HG03378 (cell line): ENCODE data around the gene NDUFB10.
"Not testable (repeated sequence)": the region's sequence is repeated elsewhere in the genome, so short reads cannot be mapped to it uniquely, and the experiment has no call there.

Source experiments
- ATAC-seq: cut with Tn5 transposase; IDR thresholded peaks from one replicate; pipeline ENCODE4 v1.9.1; 2021; ENCODE audit warnings: mild to moderate bottlenecking, moderate library complexity; ENCODE audit not compliant: unreplicated experiment

The NDUFB10 gene

DNA sequence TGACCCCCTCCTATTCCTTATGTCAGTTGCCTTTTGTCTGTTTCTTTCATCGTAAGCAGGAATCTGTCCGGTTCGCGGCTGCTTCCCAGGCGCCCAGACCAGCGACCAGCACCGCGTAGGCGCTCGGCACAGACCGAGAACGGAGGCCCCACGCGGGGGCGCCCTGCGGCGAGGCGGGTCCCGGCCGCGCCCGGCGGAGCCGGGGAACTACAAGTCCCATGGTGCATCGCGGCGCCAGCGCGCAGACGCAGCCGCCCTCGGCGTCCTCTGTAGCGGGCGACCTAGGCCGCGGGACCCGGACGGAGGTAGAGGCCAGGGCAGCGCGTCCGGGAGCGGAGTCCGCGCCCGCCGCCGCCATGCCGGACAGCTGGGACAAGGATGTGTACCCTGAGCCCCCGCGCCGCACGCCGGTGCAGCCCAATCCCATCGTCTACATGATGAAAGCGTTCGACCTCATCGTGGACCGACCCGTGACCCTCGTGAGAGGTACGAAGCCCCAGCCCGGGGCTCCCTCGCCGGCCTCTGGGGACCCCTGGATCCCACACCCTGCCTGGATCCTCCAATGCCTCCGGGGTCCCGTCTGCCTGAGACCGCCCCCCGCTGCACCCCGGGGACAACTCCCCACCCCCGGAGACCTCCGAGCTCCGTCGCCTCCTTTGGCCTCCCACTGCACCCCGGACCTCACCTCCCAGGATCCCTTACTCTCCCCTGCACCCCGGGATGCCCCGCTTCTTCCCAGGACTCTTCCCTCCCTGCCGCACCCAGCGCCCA lies at the start of gene NDUFB10:
Gene NDUFB10 (plus strand): TSS at position 270 of the 771 bp plus-strand sequence. CDS start 87 bp downstream, at position 357.
- peak; percentile 44 for ATAC-seq

GRCh38 chr16:1909561-1910231 lies 49.6 kb upstream of the NDUFB10 start:
- no peak for ATAC-seq

DNA sequence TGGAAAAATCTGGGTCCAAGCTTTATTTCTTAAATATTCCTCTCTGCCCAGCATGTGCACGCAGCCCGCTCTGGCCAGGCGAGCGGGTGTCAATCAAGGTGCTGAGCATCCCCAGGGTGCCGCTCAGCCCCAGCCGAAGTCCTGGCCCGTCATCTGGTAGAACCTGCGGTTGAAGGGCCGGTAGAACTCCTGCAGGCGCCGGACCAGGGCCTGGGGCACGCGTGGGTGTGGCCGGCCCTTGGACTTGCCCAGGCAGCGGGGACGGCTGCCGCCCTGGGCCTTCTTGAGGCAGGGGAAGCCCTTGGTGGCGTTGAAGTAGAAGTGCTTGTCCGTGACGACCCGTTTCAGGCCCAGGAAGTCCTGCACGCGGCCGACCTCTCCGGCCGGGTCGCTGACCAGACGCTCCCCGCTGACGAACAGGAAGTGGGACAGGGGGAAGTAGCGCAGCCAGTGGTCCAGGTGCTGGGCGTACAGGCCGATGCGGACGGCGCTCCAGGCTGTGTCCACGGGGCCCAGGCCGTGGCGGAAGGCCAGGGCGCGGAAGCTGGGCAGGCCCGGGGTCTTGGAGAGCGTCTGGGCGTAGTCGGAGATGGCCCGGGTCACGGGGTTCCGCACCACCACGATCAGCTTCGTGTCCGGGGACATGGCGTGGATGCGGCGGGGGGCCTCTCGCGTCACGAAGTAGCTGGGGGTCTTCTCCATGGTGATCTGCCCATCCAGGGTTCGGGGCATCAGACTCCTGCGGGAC lies 47.7 kb upstream of the NDUFB10 start:
- ATAC-seq = no peak

- ATAC-seq = no peak
Observed at GRCh38 chr16:1912215-1912543, 47.2 kb upstream of the NDUFB10 start.

- no peak for ATAC-seq
Observed at GRCh38 chr16:1913327-1914083, 45.8 kb upstream of the NDUFB10 start.

GRCh38 chr16:1914084-1914608 lies 45.2 kb upstream of the NDUFB10 start:
- no peak for ATAC-seq

DNA sequence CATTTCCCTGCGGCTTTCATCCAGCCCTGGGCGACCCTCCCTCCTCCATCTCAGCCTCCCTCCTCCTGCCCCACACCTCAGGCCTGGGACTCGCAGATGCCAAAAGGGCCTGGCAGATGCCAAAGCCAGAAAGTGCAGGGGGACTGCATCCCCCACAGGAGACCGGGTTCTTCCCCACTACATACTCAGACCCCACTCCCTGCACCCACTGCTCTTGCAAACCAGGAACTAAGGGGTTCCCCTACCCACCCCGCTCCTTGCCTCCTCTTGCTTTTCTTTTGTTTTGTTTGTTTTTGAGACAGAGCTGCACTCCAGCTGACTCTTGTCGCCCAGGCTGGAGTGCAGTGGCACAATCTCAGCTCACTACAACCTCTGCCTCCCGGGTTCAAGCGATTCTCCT lies 44.4 kb upstream of the NDUFB10 start:
- ATAC-seq = no peak

DNA sequence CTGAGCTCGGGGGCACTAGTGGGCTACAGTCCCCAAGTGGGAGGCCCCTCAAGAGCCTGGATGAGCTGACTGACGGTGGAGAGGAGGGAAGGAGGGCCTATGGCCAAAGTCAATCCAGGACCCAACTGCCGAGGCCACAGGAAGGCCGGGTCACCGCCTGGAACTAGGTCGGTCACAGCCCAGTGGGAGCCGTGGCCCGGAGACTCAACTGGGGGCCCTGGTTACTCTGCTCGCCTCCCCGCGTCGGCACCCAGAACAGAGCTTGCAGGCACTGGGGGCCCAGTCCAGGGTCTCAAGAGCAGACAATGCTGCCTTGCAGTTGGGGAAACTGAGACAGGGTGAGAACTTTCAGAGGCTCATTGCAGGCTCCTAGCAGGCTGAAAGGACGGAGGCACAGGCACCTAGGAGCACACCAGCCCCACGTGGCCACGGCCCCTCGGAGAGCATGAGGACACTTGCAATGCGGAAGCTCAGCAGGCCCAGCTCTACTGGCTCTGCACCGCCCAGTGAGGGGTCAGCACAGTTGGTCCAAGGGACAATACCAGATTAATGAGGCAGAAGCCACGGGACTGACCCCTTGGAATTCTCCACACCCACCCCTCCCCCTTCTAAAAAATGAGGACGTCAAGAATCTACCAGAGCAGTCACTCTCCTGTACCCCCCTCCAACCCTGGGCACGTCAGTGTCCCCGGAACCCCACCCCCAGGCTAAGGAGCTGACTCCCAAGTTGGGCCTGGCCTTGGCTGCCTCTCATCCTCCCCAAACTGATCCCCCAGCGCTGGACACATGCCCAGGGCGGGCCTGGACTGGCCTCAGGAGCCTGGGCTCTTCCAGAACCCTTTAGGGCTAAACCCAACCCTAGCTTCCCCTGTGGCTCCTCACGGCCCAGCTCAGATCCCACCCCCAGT lies 43.4 kb upstream of the NDUFB10 start:
- no peak for ATAC-seq

GRCh38 chr16:1916640-1916990 lies 42.7 kb upstream of the NDUFB10 start:
- ATAC-seq = no peak

DNA sequence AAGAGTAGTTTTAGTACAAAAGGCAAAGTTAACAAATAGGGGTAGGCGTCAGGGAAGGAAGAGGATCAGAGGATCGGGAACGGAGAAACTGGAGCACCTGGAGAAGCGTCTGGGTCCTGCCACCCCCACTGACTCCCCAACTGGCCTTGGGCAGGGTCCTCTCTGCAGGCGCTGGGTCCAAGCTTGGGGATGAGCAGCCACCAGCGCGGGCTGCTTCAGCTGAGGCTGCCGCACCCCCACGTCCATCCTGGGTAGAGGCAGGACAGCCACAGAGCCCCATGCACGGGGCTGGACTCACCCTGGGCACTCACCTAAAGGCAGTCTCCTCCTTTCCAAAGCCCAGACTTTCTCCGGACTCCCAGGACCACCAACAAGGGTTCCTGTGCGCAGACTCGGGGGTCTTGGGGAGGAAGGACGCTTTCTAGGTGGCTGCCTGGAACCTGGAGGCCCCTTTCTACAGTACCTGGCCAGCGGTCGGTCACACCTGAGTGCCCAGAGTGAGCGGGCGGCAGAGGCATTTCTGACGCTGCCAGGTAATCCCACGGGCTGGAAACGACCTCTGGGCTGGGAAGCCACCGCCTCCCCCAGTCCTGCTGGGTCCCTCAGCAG lies 42.2 kb upstream of the NDUFB10 start:
- ATAC-seq = no peak

GRCh38 chr16:1917665-1918350 lies 41.5 kb upstream of the NDUFB10 start:
- ATAC-seq = no peak

- no peak for ATAC-seq
Observed at GRCh38 chr16:1918351-1919326, 40.7 kb upstream of the NDUFB10 start, which contains the start of gene HS3ST6. Gene HS3ST6 (minus strand): TSS chr16:1918415. CDS start chr16:1918323, 92 bp downstream.

DNA sequence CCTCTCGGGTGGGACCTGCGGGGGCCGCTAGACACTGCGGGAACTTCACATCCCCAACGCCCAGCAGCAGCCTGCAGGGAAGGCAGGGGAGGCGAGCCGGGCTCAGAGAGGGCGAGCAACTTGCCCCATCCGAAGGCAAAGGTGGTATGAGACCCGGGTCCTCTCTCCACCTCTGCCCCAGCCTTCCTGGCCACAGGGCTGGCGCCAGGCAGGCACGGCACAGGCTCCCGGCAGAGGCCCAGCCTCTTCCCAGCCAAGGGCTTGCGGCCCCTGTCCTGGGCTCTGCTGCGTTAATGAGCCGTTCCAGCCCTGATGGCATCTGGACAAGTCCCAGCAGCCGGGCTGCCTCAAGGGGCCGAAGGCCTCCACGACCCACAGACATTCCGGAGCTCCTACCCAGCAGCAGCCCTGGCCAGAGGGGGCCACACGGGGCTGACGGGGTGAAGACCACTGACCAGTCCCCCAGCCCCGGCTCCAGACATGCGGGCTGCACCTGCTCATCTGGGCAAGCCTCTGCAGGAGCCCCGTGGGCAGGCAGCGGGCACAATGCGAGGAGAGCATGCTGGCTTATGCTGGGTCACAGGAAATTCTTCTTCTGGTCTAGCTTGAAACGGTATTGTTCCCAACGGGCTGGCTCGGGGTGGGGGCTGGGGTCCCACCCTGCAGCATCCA lies 39.9 kb upstream of the NDUFB10 start:
- ATAC-seq = no peak

- ATAC-seq = not testable (repeated sequence)
Observed at GRCh38 chr16:1920122-1920521, 39.2 kb upstream of the NDUFB10 start.

DNA sequence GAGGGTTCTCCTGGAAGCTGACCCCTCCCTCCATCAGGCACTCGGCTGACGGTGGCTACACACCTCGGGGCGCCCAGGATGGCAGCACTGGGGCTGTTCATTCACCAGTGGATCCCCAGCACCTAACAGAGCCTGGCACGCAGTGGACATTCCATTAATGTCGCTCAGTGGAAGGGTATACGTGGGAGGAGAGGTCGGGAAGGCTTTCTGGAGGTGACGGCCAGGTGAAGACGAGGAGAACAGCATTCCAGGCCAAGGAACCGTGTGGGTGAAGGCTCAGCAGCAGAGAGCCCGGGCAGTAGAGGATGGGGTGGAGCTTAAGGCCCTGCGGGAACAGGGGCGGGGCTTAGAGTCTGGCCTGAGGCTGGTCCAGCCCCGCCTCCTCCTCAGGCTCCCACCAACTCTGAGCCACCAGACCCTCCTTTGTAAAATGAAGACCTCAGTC lies 38.6 kb upstream of the NDUFB10 start:
- no peak for ATAC-seq

GRCh38 chr16:1922357-1922756 lies 37.0 kb upstream of the NDUFB10 start:
- ATAC-seq = no peak
